Measurements from ENCODE around the gene NDUFA12. TPM values are rescaled to one million over a fixed set of nuclear protein-coding genes. Genes with fewer than 3 reads are reported as not detected.

NDUFA12 gene
- total RNA-seq, 1 experiment from 2014 or later = 157 TPM

DNA sequence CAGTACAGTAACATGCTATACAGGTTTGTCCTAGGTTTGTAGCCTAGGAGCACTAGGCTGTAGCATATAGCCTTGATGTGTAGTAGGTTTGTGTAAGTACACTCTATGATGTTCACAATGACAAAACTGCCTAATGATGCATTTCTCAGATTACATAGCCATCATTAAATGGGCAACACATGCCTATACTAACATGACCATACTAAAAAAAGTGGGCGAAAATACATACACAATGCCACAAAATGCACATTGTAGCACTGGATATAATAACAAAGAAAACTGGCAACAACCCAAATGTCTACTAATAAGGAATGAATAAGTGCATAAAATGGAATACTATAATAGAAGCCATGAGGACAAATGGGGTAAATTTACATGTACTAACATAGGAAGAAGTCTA is 31.3 kb upstream of the NDUFA12 start:
- Histone ChIP-seq H3K4me3 (ENCODE audit: low read depth, low read length, poor library complexity, severe bottlenecking) (no peak overlapping the region), H3K9me3 (ENCODE audit: low read depth, low read length, poor library complexity, severe bottlenecking) (no peaks in the 10 kb centered on the region), H3K27ac (ENCODE audit: low read depth, low read length, poor library complexity, severe bottlenecking) (no peak overlapping the region), H3K4me1 (ENCODE audit: insufficient read depth, low read length, poor library complexity, severe bottlenecking) (no peaks in the 10 kb centered on the region), H3K36me3 (ENCODE audit: insufficient read depth, low read length, poor library complexity, severe bottlenecking) (peaks cover 34% of the 10 kb centered on the region), H3K27me3 (replicated peaks; ENCODE audit: insufficient read depth, low read depth, low read length, poor library complexity) (no peaks in the 10 kb centered on the region)
- no peak for DNase-seq (ENCODE audit: low spot score)
- ChIA-PET POLR2A (ENCODE audit: low non-redundant PET) (no interaction called here), CTCF (no interaction called here)
- intact Hi-C loops (cut with micrococcal nuclease; ENCODE audit: unreplicated experiment) = no loop called here
- BruUV-seq (replicated peaks) = no TSS peak
- TF ChIP-seq, protein P1, sequence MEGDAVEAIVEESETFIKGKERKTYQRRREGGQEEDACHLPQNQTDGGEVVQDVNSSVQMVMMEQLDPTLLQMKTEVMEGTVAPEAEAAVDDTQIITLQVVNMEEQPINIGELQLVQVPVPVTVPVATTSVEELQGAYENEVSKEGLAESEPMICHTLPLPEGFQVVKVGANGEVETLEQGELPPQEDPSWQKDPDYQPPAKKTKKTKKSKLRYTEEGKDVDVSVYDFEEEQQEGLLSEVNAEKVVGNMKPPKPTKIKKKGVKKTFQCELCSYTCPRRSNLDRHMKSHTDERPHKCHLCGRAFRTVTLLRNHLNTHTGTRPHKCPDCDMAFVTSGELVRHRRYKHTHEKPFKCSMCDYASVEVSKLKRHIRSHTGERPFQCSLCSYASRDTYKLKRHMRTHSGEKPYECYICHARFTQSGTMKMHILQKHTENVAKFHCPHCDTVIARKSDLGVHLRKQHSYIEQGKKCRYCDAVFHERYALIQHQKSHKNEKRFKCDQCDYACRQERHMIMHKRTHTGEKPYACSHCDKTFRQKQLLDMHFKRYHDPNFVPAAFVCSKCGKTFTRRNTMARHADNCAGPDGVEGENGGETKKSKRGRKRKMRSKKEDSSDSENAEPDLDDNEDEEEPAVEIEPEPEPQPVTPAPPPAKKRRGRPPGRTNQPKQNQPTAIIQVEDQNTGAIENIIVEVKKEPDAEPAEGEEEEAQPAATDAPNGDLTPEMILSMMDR (conservative IDR thresholded peaks at IDR 0.05; ENCODE audit: low read depth, low read length) = no peak
- TF ChIP-seq EZH2 (IDR thresholded peaks at IDR 0.05; ENCODE audit: borderline replicate concordance, low read depth, low read length, poor library complexity, severe bottlenecking) = no peak

DNA sequence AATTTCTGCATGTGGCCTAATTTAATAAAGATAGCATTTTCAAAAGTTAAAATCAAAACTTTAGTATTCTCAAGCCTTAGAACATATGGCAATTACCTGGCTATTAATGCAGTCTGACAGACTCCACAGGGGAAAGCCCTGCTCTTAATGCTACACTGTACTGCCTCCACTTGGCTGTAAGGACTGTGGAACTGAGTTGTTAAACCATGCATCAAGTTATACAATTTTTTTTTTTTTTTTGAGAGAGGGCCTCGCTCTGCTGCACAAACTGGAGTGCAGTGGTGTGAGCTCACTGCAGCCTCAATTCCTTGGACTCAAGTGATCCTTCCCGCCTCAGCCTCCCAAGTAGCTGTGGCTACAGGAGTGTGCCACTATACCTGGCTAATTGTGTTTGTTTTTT is 19.0 kb upstream of the NDUFA12 start:
- Histone ChIP-seq H3K4me3 (ENCODE audit: low read depth, low read length, poor library complexity, severe bottlenecking) (no peak overlapping the region), H3K4me1 (ENCODE audit: insufficient read depth, low read length, poor library complexity, severe bottlenecking) (no peaks in the 10 kb centered on the region), H3K36me3 (ENCODE audit: insufficient read depth, low read length, poor library complexity, severe bottlenecking) (no peaks in the 10 kb centered on the region), H3K9me3 (ENCODE audit: low read depth, low read length, poor library complexity, severe bottlenecking) (no peaks in the 10 kb centered on the region), H3K27ac (ENCODE audit: low read depth, low read length, poor library complexity, severe bottlenecking) (no peak overlapping the region), H3K27me3 (replicated peaks; ENCODE audit: insufficient read depth, low read depth, low read length, poor library complexity) (no peaks in the 10 kb centered on the region)
- BruUV-seq (replicated peaks) = no TSS peak
- CTCF ChIA-PET = no interaction called here
- no peak for TF ChIP-seq EZH2 (IDR thresholded peaks at IDR 0.05; ENCODE audit: borderline replicate concordance, low read depth, low read length, poor library complexity, severe bottlenecking)
- TF ChIP-seq, protein P1 (conservative IDR thresholded peaks at IDR 0.05; ENCODE audit: low read depth, low read length) = no peak
- DNase-seq (ENCODE audit: low spot score) = no peak
- POLR2A ChIA-PET (ENCODE audit: low non-redundant PET) = interaction anchor here (0.6 kb wide), 1 partner anchor 128 kb away, joined by 4 read pairs; no protein-coding TSS in a partner anchor
- intact Hi-C loops (cut with micrococcal nuclease; ENCODE audit: unreplicated experiment) = no loop called here

DNA sequence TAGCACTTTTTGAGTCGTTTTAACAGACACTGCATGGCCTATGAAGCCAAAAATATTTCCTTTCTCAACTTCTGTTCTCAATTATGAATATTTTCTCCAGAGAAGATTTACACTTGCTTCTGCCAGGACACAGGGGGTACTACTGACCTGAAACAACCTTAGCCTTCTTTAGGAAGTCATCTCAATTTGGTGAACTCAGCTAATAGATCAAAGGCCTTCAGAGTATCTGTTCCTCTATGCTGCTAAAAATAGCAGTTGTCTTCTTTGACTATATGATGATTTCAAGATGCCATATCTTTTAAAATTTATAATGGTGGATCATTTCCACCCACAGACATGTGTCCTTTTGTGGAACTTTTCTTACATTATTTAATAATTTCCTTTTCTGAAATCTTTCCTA is 14.0 kb upstream of the NDUFA12 start:
- H3K27ac ChIP-seq (ENCODE audit: low read depth, low read length, poor library complexity, severe bottlenecking) = no peak overlapping the region
- no peak for DNase-seq (ENCODE audit: low spot score)
- H3K4me1 ChIP-seq (ENCODE audit: insufficient read depth, low read length, poor library complexity, severe bottlenecking) = no peaks in the 10 kb centered on the region
- POLR2A ChIA-PET (ENCODE audit: low non-redundant PET) = no interaction called here
- no TSS peak for BruUV-seq (replicated peaks)
- H3K36me3 ChIP-seq (ENCODE audit: insufficient read depth, low read length, poor library complexity, severe bottlenecking) = no peaks in the 10 kb centered on the region
- H3K4me3 ChIP-seq (ENCODE audit: low read depth, low read length, poor library complexity, severe bottlenecking) = no peak overlapping the region
- TF ChIP-seq EZH2 (IDR thresholded peaks at IDR 0.05; ENCODE audit: borderline replicate concordance, low read depth, low read length, poor library complexity, severe bottlenecking) = no peak
- TF ChIP-seq, protein P1 (conservative IDR thresholded peaks at IDR 0.05; ENCODE audit: low read depth, low read length) = no peak
- no peaks in the 10 kb centered on the region for H3K9me3 ChIP-seq (ENCODE audit: low read depth, low read length, poor library complexity, severe bottlenecking)
- intact Hi-C loops (cut with micrococcal nuclease; ENCODE audit: unreplicated experiment) = no loop called here
- CTCF ChIA-PET = no interaction called here
- H3K27me3 ChIP-seq (replicated peaks; ENCODE audit: insufficient read depth, low read depth, low read length, poor library complexity) = no peaks in the 10 kb centered on the region

Measured in A673 (cell line).